OCI-LY1 (cell line): ENCODE data around the gene DVL1.

Experiments used
- H2AFZ ChIP-seq: fragments of 200-600 bp; sonication (generic), shearing (Covaris generic); 2 replicates; pipeline ENCODE4 v1.6.0; 2014; ENCODE audit warnings: antibody characterized with exemption, mild to moderate bottlenecking, low read length
- H3F3A ChIP-seq: fragments of 200-600 bp; sonication (generic), shearing (Covaris generic); 2 replicates; pipeline ENCODE4 v1.6.0; 2014; ENCODE audit warnings: mild to moderate bottlenecking, antibody characterized with exemption, low read length, moderate library complexity; ENCODE audit not compliant: insufficient read depth
- H3K27ac ChIP-seq: fragments of 200-600 bp; sonication (generic); 2 replicates; pipeline ENCODE4 v1.5.1; 2014; ENCODE audit warnings: low read length, mixed run types, mild to moderate bottlenecking, low read depth; ENCODE audit not compliant: poor library complexity, severe bottlenecking
- H3K27me3 ChIP-seq: fragments of 200-600 bp; sonication (generic); 2 replicates; pipeline ENCODE4 v1.6.0; 2014; ENCODE audit warnings: antibody characterized with exemption, mild to moderate bottlenecking, low read length, moderate library complexity; ENCODE audit not compliant: insufficient read depth
- H3K36me3 ChIP-seq: fragments of 200-600 bp; sonication (generic); 2 replicates; pipeline ENCODE4 v1.6.1; 2014; ENCODE audit warnings: mild to moderate bottlenecking, antibody characterized with exemption, low read length, moderate library complexity, mixed read lengths; ENCODE audit not compliant: insufficient read depth
- H3K4me1 ChIP-seq: fragments of 200-600 bp; sonication (generic); 2 replicates; pipeline ENCODE4 v1.5.1; 2014; ENCODE audit warnings: mild to moderate bottlenecking, low read length, moderate library complexity; ENCODE audit not compliant: insufficient read depth, severe bottlenecking
- H3K4me2 ChIP-seq: fragments of 200-600 bp; sonication (generic), shearing (Covaris generic); 2 replicates; pipeline ENCODE4 v1.6.1; 2014; ENCODE audit warnings: low read length
- H3K4me3 ChIP-seq: fragments of 200-600 bp; sonication (generic); 2 replicates; pipeline ENCODE4 v1.5.1; 2014; ENCODE audit warnings: low read length, low read depth, mild to moderate bottlenecking, mixed read lengths; ENCODE audit not compliant: poor library complexity, severe bottlenecking
- H3K79me2 ChIP-seq: fragments of 200-600 bp; shearing (Covaris generic); 2 replicates; pipeline ENCODE4 v1.6.1; 2016; ENCODE audit warnings: mixed run types, low read length, mixed read lengths; ENCODE audit not compliant: insufficient read depth
- H3K9ac ChIP-seq: fragments of 200-600 bp; sonication (generic), shearing (Covaris generic); 2 replicates; pipeline ENCODE4 v1.6.1; 2014; ENCODE audit warnings: mild to moderate bottlenecking, low read length, mixed read lengths
- H3K9me2 ChIP-seq: fragments of 200-600 bp; sonication (generic), shearing (Covaris generic); 2 replicates; pipeline ENCODE4 v1.6.1; 2014; ENCODE audit warnings: low read depth, mild to moderate bottlenecking, low read length, mixed read lengths
- H3K9me3 ChIP-seq: fragments of 200-600 bp; shearing (Covaris generic); 2 replicates; pipeline ENCODE4 v1.6.1; 2014; ENCODE audit warnings: low read length, mixed read lengths
- H4K20me1 ChIP-seq: fragments of 200-600 bp; sonication (generic), shearing (Covaris generic); 2 replicates; pipeline ENCODE4 v1.6.0; 2016; ENCODE audit warnings: mild to moderate bottlenecking, low read length; ENCODE audit not compliant: insufficient read depth
- EZH2 ChIP-seq: fragments of 200-600 bp; sonication (generic), shearing (Covaris generic); IDR thresholded peaks from 2 replicates; pipeline ENCODE4 v1.8.0; 2017; ENCODE audit warnings: borderline replicate concordance, mixed run types, mild to moderate bottlenecking, antibody characterized with exemption, low read length, moderate library complexity, mixed read lengths
- TF ChIP-seq, protein P1 (sequence below): fragments of 200-600 bp; sonication (generic), shearing (Covaris generic); IDR thresholded peaks from 2 replicates; pipeline ENCODE4 v1.5.1; 2017; ENCODE audit warnings: mild to moderate bottlenecking, antibody characterized with exemption, low read length, moderate library complexity, mixed read lengths

The DVL1 gene

DNA sequence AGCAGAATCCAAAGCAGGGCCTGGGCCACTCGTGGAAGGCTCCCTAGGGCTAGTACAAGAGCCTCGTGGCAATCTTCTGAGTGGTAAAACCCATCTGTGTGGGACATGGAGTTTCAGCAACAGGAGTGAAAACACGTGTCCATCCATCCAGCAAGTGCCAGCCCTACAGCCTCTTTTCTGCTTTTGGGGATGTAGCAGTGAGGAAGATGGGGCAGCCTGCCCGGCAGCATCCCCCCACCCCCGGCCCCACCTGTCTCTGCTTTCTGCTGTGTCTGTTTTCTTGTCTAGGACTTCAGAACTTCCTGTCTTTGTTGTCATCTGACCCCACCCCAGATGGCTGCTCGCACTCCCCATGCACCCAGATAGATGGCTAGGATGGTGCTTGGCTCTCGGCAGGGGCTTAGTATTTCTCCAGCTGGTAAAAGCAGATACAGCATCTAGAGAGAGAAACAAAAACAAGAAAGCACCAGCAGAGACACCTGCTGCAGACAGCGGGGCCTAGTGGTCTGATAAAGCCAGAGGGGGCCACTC is 23.1 kb downstream of the DVL1 start:
- peak overlapping the region; percentile 86 for H3K4me3 ChIP-seq
- H3K4me2 ChIP-seq, result peak overlapping the region; percentile 90
- no peaks in the 10 kb centered on the region for H4K20me1 ChIP-seq
- no peaks in the 10 kb centered on the region for H3F3A ChIP-seq
- peaks cover 9% of the 10 kb centered on the region; the same call in 1 of the 2 replicates for H3K36me3 ChIP-seq
- peaks cover 17% of the 10 kb centered on the region for H3K79me2 ChIP-seq
- no peaks in the 10 kb centered on the region for H3K9me2 ChIP-seq
- peaks cover 26% of the 10 kb centered on the region for H3K4me1 ChIP-seq
- no peaks in the 10 kb centered on the region for H3K27me3 ChIP-seq
- H3K27ac ChIP-seq, result peak overlapping the region; percentile 70
- H2AFZ ChIP-seq, result no peak overlapping the region
- no peaks in the 10 kb centered on the region for H3K9me3 ChIP-seq
- TF ChIP-seq, protein P1, sequence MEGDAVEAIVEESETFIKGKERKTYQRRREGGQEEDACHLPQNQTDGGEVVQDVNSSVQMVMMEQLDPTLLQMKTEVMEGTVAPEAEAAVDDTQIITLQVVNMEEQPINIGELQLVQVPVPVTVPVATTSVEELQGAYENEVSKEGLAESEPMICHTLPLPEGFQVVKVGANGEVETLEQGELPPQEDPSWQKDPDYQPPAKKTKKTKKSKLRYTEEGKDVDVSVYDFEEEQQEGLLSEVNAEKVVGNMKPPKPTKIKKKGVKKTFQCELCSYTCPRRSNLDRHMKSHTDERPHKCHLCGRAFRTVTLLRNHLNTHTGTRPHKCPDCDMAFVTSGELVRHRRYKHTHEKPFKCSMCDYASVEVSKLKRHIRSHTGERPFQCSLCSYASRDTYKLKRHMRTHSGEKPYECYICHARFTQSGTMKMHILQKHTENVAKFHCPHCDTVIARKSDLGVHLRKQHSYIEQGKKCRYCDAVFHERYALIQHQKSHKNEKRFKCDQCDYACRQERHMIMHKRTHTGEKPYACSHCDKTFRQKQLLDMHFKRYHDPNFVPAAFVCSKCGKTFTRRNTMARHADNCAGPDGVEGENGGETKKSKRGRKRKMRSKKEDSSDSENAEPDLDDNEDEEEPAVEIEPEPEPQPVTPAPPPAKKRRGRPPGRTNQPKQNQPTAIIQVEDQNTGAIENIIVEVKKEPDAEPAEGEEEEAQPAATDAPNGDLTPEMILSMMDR, result no peak
- no peak for TF ChIP-seq EZH2
- peak overlapping the region; percentile 91 for H3K9ac ChIP-seq

DNA sequence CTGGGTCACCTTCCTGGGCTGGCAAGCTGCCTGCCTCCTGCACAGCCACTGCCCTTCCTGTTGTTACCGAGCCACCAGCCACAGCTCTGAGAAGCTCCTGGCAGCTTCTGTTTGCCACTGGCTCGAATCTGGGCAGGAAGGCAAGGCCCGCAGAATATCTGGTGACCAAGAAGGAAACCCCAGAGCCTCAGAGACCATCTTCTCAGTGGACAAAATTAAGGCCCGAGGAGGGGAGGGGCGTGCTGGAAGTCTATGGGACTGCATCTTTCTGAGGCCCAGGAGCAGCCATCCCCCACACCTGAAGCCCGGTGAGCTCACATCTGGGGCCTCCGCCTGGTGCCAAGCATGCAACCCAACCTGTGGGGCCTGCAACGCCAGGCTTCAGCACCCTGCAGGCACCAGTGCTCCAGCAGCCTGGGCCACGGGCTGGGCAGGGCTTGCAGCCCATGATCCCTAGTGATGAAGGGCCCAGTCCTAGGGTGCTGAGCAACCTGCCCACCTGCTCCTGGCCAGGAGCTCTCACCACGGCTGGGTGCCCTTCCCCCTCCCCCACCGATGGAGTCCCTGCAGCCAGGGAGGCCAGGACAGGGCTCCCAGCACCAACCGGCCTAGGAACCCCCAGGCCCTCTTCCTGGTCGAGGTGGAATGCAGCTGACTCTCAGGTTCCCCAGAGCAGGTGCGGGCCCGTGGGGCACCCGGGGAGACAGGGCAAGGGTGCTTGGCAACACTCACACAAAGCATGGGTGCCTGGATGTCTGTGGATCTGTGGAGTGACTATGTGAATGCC is 23.7 kb downstream of the DVL1 start:
- Histone ChIP-seq H4K20me1 (no peaks in the 10 kb centered on the region), H3K4me3 (peak overlapping the region; percentile 86), H3K27ac (peak overlapping the region; percentile 70), H3K9me3 (no peaks in the 10 kb centered on the region), H3K4me1 (peaks cover 26% of the 10 kb centered on the region), H3F3A (no peaks in the 10 kb centered on the region), H2AFZ (no peak overlapping the region), H3K9ac (peak overlapping the region; percentile 91), H3K4me2 (peak overlapping the region; percentile 90), H3K27me3 (no peaks in the 10 kb centered on the region), H3K9me2 (no peaks in the 10 kb centered on the region), H3K36me3 (peaks cover 14% of the 10 kb centered on the region; the same call in 1 of the 2 replicates), H3K79me2 (peaks cover 17% of the 10 kb centered on the region)
- no peak for TF ChIP-seq EZH2
- TF ChIP-seq, protein P1, result no peak

DNA sequence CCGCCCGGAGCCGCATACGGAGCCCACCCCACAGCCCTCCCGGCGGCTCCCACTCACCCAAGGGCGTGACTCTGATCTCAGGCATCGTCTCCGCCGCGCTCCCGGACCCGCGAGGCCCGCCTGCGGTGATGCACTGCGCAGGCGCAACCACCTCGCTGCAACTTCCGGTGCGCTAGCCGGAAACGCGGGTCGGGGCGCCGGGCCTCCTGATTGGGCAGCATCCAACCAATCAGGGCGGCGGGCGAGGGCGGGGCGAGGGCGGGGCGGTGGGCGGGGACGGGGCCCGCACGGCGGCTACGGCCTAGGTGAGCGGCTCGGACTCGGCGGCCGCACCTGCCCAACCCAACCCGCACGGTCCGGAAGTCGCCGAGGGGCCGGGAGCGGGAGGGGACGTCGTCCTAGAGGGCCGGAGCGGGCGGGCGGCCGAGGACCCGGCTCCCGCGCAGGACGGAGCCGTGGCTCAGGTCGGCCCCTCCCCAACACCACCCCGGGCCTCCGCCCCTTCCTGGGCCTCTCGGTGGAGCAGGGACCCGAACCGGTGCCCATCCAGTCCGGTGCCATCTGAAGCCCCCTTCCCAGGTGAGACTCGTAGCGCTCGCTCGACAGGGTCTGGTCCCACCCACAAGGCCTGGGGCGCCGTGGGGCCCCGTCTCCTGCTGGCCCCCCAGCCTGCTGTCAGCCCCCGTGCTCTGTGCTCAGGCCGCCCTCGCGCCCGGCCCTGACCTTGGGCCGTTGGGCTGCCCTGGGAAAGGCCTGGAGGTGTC is 24.5 kb downstream of the DVL1 start, which contains the start of the genes CPTP and INTS11:
TSS of gene CPTP (plus strand) at position 279 of the 764 bp plus-strand sequence. CDS start 2,109 bp downstream, outside the sequence.
TSS of gene INTS11 (minus strand) at position 137 of the 764 bp plus-strand sequence. CDS start at position 85, 52 bp downstream.
- TF ChIP-seq, protein P1, result no peak
- no peak for TF ChIP-seq EZH2
- Histone ChIP-seq H3K4me2 (peak within 1 kb of the TSS; percentile 90), H3K27me3 (no peaks in the 10 kb centered on the region), H3F3A (no peaks in the 10 kb centered on the region), H3K4me3 (peak within 1 kb of the TSS; percentile 86), H3K79me2 (peaks cover 17% of the 10 kb centered on the region), H3K27ac (peak within 1 kb of the TSS; percentile 70), H3K36me3 (peaks cover 22% of the 10 kb centered on the region; the same call in 1 of the 2 replicates), H3K9ac (peak within 1 kb of the TSS; percentile 96), H3K4me1 (peaks cover 26% of the 10 kb centered on the region), H3K9me2 (no peaks in the 10 kb centered on the region), H4K20me1 (no peaks in the 10 kb centered on the region), H2AFZ (no peak within 1 kb of the TSS), H3K9me3 (no peaks in the 10 kb centered on the region)
